CD8-positive, alpha-beta memory T cell (primary cell): ENCODE measurements around the gene KCNG1. TPM values are rescaled to one million over a fixed set of nuclear protein-coding genes. Genes with fewer than 3 reads are reported as not detected.

Experiments
- CTCF ChIA-PET: fragments of 350-600 bp; sonication (Branson Sonifier 250); formaldehyde crosslinking; loops from one replicate; lab custom pipeline; 2021; ENCODE audit warnings: antibody characterized with exemption; lab: Charles Lee
- POLR2A ChIA-PET: fragments of 350-600 bp; sonication (Branson Sonifier 250); formaldehyde crosslinking; loops from one replicate; lab custom pipeline; 2021; ENCODE audit warnings: antibody characterized with exemption; lab: Charles Lee
- DNase-seq, 5 donors: peaks; one replicate each; pipeline versions ENCODE4 v3.0.0 to v3.0.0-alpha.2; 2020 to 2022; ENCODE audit warnings: mixed read lengths in 1 of 5
- H3K27ac ChIP-seq: one replicate; pipeline ENCODE4 v1.7.0; 2013; ENCODE audit warnings: low read depth, mild to moderate bottlenecking, low read length, moderate library complexity
- H3K27me3 ChIP-seq: 2 replicates; pipeline ENCODE4 v1.7.0; 2013; ENCODE audit warnings: low read length, mild to moderate bottlenecking; ENCODE audit not compliant: insufficient read depth, poor library complexity, severe bottlenecking
- H3K36me3 ChIP-seq: 2 replicates; pipeline ENCODE4 v1.7.0; 2013; ENCODE audit warnings: mild to moderate bottlenecking, low read length, moderate library complexity; ENCODE audit not compliant: insufficient read depth
- H3K4me1 ChIP-seq: 2 replicates; pipeline ENCODE4 v1.7.0; 2013; ENCODE audit warnings: mild to moderate bottlenecking, low read length, moderate library complexity; ENCODE audit not compliant: insufficient read depth
- H3K4me3 ChIP-seq: 2 replicates; pipeline ENCODE4 v1.7.0; 2013; ENCODE audit warnings: mild to moderate bottlenecking, low read length
- H3K9me3 ChIP-seq: 2 replicates; pipeline ENCODE4 v1.7.0; 2013; ENCODE audit warnings: mild to moderate bottlenecking, low read length
- H3K27ac Mint-ChIP-seq, 8 donors: one replicate each; pipeline ENCODE4 v1.8.0; 2020 to 2021; ENCODE audit warnings: mixed read lengths in 8 of 8, mild to moderate bottlenecking in 6 of 8, inconsistent platforms in 3 of 8, moderate library complexity in 3 of 8
- H3K27me3 Mint-ChIP-seq, 2 donors: one replicate each; pipeline ENCODE4 v1.8.0; 2020 to 2021; ENCODE audit warnings: mixed read lengths in 2 of 2, mild to moderate bottlenecking in 1 of 2, moderate library complexity in 1 of 2
- H3K36me3 Mint-ChIP-seq, 3 donors: one replicate each; pipeline ENCODE4 v1.8.0; 2020 to 2021; ENCODE audit warnings: mixed read lengths in 3 of 3, inconsistent platforms in 1 of 3, mild to moderate bottlenecking in 1 of 3
- H3K4me1 Mint-ChIP-seq, 3 donors: one replicate each; pipeline ENCODE4 v1.8.0; 2020 to 2021; ENCODE audit warnings: mixed read lengths in 3 of 3, inconsistent platforms in 1 of 3, mild to moderate bottlenecking in 1 of 3
- H3K4me3 Mint-ChIP-seq, 7 donors: one replicate each; pipeline ENCODE4 v1.8.0; 2020 to 2021; ENCODE audit warnings: mixed read lengths in 7 of 7, mild to moderate bottlenecking in 6 of 7, moderate library complexity in 4 of 7, inconsistent platforms in 2 of 7
- H3K9me3 Mint-ChIP-seq, 5 donors: one replicate each; pipeline ENCODE4 v1.8.0; 2020 to 2022; ENCODE audit warnings: mixed read lengths in 5 of 5, mild to moderate bottlenecking in 3 of 5, moderate library complexity in 2 of 5, inconsistent platforms in 1 of 5
- polyA plus RNA-seq: library from polyadenylated mRNA; unstranded; fragments of 300-500 nt; fragmentation: Illumina TruSeq; gene quantifications from one replicate; pipeline ENCODE4 v1.2.3, GENCODE V29; 2021
- total RNA-seq, 2 experiments: library from RNA; stranded (reverse); gene quantifications; one replicate each; pipeline ENCODE4 v1.2.3, GENCODE V29; 2021

Gene KCNG1
- total and polyA plus RNA-seq, 3 experiments from 2014 or later = 3.4 to 4.5 TPM; not detected in 1

DNA sequence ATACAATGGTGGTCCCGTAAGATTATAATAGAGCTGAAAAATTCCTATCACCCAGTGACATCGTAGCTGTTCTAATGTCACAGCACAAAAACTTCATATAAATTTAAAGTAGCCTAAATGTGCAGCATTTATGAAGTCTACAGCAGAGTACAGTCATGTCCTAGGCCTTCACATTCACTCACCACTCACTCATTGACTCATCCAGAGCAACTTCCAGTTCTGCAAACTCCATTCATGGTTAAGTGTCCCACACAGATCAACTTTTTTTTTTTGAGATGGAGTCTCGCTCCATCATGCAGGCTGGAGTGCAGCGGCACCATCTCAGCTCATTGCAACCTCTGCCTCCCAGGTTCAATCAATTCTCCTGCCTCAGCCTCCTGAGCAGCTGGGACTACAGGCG, 20.9 kb upstream of the KCNG1 start:
- Mint-ChIP-seq H3K36me3 (no peaks in the 10 kb centered on the region), H3K9me3 (peaks cover 0 to 2% (median 0%) of the 10 kb centered on the region in 5 donors), H3K27me3 (peaks cover 9 to 23% of the 10 kb centered on the region in 2 donors), H3K4me1 (no peaks in the 10 kb centered on the region), H3K4me3 (no peak overlapping the region), H3K27ac (no peak overlapping the region)
- no peaks in the 10 kb centered on the region for H3K27me3 ChIP-seq
- no peak overlapping the region for H3K4me3 ChIP-seq
- ChIA-PET CTCF (no interaction called here), POLR2A (no interaction called here)
- H3K9me3 ChIP-seq = no peaks in the 10 kb centered on the region
- no peak overlapping the region for H3K27ac ChIP-seq
- no peaks in the 10 kb centered on the region for H3K36me3 ChIP-seq
- DNase-seq = no peak
- H3K4me1 ChIP-seq = no peaks in the 10 kb centered on the region

DNA sequence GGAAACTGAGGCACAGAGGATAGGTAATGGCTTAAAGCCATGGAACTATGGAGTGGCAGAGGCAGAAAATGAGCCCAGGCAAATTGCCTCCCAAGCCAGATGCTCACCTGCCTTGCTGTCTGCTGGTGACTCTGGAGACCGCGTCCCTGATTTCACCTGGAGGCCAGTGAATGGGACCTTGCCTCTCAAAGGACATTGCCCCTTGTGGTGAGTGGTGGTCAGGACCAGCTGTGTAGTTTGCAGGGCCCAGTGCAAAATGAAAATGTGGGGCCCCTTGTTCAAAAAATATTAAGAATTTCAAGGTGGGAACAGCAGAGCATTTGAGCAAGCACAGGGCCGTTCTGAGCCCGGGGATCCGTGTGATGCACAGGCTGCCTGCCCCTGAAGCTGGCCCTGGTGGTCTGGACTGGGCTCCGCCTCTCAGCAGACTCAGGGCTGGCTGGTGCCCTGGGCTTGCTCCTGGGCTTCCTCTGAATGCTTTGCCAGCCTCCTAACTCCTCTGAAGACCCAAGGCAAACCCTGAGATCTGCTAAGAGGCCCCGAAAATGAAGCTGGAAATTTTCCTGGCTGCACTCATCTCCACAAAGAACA, 19.8 kb upstream of the KCNG1 start:
- Mint-ChIP-seq H3K4me3 (no peak overlapping the region), H3K27me3 (peaks cover 9 to 25% of the 10 kb centered on the region in 2 donors), H3K4me1 (no peaks in the 10 kb centered on the region), H3K36me3 (no peaks in the 10 kb centered on the region), H3K9me3 (peaks cover 0 to 2% (median 0%) of the 10 kb centered on the region in 5 donors), H3K27ac (no peak overlapping the region)
- H3K4me1 ChIP-seq = no peaks in the 10 kb centered on the region
- no peaks in the 10 kb centered on the region for H3K9me3 ChIP-seq
- no peaks in the 10 kb centered on the region for H3K36me3 ChIP-seq
- H3K27me3 ChIP-seq = no peaks in the 10 kb centered on the region
- DNase-seq = no peak
- ChIA-PET POLR2A (no interaction called here), CTCF (no interaction called here)
- H3K4me3 ChIP-seq = no peak overlapping the region
- H3K27ac ChIP-seq = no peak overlapping the region

DNA sequence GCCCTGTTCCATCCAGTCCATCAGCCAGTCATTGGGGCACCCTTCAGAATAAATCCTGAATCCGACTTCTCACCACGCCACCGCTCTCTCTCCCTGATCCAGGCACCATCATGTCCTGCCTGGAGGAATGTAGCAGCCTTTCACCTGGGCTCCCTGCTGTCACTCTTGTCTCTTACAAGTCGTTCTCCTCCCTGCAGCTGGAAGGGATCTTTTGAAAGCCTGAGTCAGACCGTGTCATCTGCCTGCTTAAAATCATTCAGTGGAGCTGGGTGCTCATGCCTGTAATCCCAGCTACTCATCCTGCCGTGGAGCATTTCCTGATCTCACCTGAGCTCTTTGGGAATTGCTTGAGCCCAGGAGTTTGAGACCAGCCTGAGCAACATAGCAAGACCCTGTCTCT, 19.2 kb upstream of the KCNG1 start:
- Histone ChIP-seq H3K27ac (no peak overlapping the region), H3K4me1 (no peaks in the 10 kb centered on the region), H3K27me3 (no peaks in the 10 kb centered on the region), H3K9me3 (no peaks in the 10 kb centered on the region), H3K4me3 (no peak overlapping the region), H3K36me3 (no peaks in the 10 kb centered on the region)
- Mint-ChIP-seq H3K4me3 (no peak overlapping the region), H3K9me3 (peaks cover 0 to 2% (median 0%) of the 10 kb centered on the region in 5 donors), H3K4me1 (no peaks in the 10 kb centered on the region), H3K36me3 (no peaks in the 10 kb centered on the region), H3K27ac (no peak overlapping the region), H3K27me3 (peaks cover 13 to 25% of the 10 kb centered on the region in 2 donors)
- POLR2A ChIA-PET = no interaction called here
- DNase-seq = no peak
- CTCF ChIA-PET = no interaction called here

DNA sequence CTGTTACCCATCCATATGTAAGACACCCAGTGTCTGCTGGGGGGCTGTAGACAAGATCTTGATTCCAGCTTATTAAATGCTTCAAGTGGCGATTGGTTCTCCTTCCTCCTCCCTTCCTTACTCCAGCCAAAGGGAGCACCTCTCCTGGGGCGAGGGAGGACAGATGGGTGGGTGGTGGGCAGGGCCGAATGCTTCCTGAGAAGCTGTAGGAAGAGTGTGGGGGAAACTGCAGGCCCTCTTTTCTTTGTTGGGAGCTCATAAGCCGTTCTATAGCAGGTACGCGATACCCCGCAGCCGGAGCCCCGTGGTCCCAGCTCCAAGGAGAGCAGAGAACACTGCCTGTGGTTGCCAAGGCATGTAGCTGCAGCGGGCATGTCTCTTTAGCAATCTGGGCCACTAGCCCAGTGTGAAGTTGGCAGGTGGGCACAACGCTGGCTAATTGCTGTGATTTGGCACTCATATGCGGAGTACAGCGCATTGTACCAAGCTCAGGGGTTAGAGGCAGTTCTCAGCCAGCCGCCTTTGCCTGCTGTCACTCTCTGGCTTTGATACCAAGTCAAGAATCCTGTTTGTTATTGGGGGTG, 14.7 kb upstream of the KCNG1 start:
- Mint-ChIP-seq H3K27ac (no peak overlapping the region), H3K4me3 (no peak overlapping the region), H3K4me1 (no peaks in the 10 kb centered on the region), H3K9me3 (no peaks in the 10 kb centered on the region), H3K36me3 (no peaks in the 10 kb centered on the region), H3K27me3 (peaks cover 11 to 39% of the 10 kb centered on the region in 2 donors)
- Histone ChIP-seq H3K4me3 (no peak overlapping the region), H3K4me1 (no peaks in the 10 kb centered on the region), H3K27ac (no peak overlapping the region), H3K36me3 (no peaks in the 10 kb centered on the region), H3K9me3 (no peaks in the 10 kb centered on the region), H3K27me3 (no peaks in the 10 kb centered on the region)
- no peak for DNase-seq
- ChIA-PET CTCF (no interaction called here), POLR2A (no interaction called here)

DNA sequence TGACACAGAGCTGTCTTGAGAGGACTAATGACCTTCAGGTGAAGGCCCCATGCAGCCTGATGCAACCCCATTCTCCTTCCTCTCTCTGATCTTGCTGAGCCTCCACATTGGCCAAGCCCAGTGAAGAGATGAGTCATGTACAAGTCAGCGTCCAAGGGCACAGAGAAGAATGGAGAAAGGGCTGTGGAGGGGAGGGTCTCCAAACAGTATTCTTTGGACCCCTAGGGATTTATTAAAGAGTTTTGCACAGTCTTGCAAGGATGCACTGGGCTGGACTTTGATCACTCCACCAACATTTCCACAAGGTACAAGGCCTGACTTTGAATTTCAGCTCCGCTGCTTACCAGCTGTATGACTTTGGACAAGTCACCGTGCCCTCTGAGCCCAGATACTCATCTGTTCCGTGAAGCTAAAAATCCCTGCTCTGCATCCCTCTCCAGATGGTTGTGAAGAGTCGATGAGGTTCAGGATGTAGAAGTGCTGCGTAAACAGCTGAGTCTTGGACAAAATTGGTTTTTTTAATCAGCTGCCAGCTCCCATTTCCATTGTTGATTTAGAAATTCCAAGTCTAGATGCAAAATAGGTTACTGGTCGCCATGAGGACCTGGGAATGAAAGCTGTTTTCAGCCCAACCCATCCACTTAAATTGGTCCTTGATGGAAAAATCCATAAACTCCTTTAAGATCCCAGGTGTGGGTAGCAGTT, 14.1 kb upstream of the KCNG1 start:
- H3K4me3 ChIP-seq = no peak overlapping the region
- H3K36me3 Mint-ChIP-seq = no peaks in the 10 kb centered on the region
- no peak overlapping the region for H3K4me3 Mint-ChIP-seq
- no peaks in the 10 kb centered on the region for H3K9me3 ChIP-seq
- POLR2A ChIA-PET = no interaction called here
- no peaks in the 10 kb centered on the region for H3K36me3 ChIP-seq
- H3K9me3 Mint-ChIP-seq = no peaks in the 10 kb centered on the region
- peaks cover 3% of the 10 kb centered on the region for H3K27me3 ChIP-seq
- DNase-seq = no peak
- peaks cover 14 to 45% of the 10 kb centered on the region in 2 donors for H3K27me3 Mint-ChIP-seq
- no peak overlapping the region for H3K27ac Mint-ChIP-seq
- CTCF ChIA-PET = no interaction called here
- no peaks in the 10 kb centered on the region for H3K4me1 ChIP-seq
- H3K4me1 Mint-ChIP-seq = no peaks in the 10 kb centered on the region
- H3K27ac ChIP-seq = no peak overlapping the region

DNA sequence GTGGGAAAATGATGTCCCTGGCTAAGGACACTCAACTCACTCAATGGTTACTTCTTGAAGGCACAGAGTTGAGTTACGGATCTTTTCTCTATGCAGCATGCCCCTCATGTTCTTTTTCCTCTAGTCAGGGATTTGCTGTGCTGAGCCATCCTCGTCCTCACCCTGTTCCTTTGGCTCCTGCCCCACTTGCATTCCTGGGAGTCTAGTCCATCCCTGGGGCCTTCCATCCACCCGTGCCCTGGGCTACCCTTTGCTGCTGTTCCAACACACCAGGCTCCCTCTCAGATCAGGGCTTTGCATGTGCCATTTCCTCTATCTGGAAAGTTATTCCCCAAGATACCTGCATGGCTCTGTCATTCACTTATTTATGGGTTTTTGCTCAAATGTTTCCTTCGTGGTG, 13.3 kb upstream of the KCNG1 start:
- Histone ChIP-seq H3K27ac (no peak overlapping the region), H3K4me3 (no peak overlapping the region), H3K27me3 (peaks cover 6% of the 10 kb centered on the region), H3K4me1 (no peaks in the 10 kb centered on the region), H3K9me3 (no peaks in the 10 kb centered on the region), H3K36me3 (no peaks in the 10 kb centered on the region)
- Mint-ChIP-seq H3K9me3 (no peaks in the 10 kb centered on the region), H3K27me3 (peaks cover 20 to 52% of the 10 kb centered on the region in 2 donors), H3K36me3 (no peaks in the 10 kb centered on the region), H3K4me3 (no peak overlapping the region), H3K27ac (no peak overlapping the region), H3K4me1 (no peaks in the 10 kb centered on the region)
- CTCF ChIA-PET = no interaction called here
- POLR2A ChIA-PET = no interaction called here
- no peak for DNase-seq

DNA sequence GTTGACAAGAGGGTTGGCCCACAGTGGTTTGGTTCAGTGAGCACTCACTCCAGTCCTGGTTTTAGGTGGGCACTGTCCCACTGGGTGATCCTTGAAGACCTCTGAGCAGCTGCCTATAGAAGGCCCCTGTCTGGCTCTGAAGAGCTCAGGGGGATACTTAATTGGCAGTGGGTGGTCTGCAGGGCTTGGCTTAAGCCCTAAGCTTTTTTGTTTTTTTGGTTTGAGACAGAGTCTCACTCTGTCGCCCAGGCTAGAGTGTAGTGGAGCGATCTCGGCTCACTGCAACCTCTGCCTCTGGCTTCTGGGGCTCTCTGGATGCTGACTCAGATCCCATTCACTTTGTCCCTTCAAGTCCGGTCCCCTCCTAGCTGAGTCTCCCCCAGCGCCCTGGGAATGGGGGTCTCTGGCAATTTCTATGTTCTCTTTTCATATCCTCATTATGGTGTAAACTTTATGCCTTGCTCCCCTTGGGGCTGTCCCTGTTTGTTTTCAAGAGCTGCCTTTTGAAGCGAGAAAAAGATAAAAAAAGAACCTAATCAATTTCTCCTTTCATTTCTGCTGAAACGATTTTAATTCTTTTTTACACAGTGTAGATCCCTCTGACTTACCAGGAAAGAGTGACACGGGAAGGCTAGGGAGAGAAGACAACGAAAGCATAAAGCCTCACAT, 12.2 kb upstream of the KCNG1 start:
- Histone ChIP-seq H3K4me3 (no peak overlapping the region), H3K36me3 (no peaks in the 10 kb centered on the region), H3K27ac (no peak overlapping the region), H3K27me3 (peaks cover 6% of the 10 kb centered on the region), H3K4me1 (no peaks in the 10 kb centered on the region), H3K9me3 (no peaks in the 10 kb centered on the region)
- ChIA-PET CTCF (no interaction called here), POLR2A (no interaction called here)
- no peaks in the 10 kb centered on the region for H3K36me3 Mint-ChIP-seq
- H3K9me3 Mint-ChIP-seq = no peaks in the 10 kb centered on the region
- no peak overlapping the region for H3K27ac Mint-ChIP-seq
- H3K4me3 Mint-ChIP-seq = no peak overlapping the region
- no peaks in the 10 kb centered on the region for H3K4me1 Mint-ChIP-seq
- DNase-seq = no peak
- peaks cover 25 to 64% of the 10 kb centered on the region in 2 donors for H3K27me3 Mint-ChIP-seq

DNA sequence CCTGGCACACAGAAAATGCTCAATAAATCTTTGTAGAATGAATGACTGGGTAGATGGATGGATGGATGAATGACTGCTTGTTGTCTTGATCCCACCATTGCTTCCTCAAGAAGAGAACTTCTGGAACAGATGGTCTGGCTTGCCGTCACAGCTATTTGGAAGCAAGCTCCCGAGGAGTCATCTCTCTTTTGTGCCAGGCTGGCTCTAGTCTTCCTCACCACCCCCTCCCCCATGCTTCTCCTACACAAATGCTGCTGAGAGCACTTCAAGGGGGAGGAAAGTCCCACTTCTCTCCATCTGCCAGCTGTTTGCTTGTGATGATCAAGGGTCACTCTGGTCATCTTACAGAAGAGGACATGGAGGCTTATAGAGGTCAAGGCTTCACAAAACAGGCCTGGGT, 11.6 kb upstream of the KCNG1 start:
- Histone ChIP-seq H3K4me3 (no peak overlapping the region), H3K9me3 (no peaks in the 10 kb centered on the region), H3K27me3 (peaks cover 6% of the 10 kb centered on the region), H3K36me3 (no peaks in the 10 kb centered on the region), H3K27ac (no peak overlapping the region), H3K4me1 (no peaks in the 10 kb centered on the region)
- H3K27ac Mint-ChIP-seq = no peak overlapping the region
- CTCF ChIA-PET = no interaction called here
- DNase-seq = no peak
- no peaks in the 10 kb centered on the region for H3K9me3 Mint-ChIP-seq
- H3K27me3 Mint-ChIP-seq = peaks cover 25 to 67% of the 10 kb centered on the region in 2 donors
- POLR2A ChIA-PET = no interaction called here
- H3K4me3 Mint-ChIP-seq = no peak overlapping the region
- H3K36me3 Mint-ChIP-seq = no peaks in the 10 kb centered on the region
- H3K4me1 Mint-ChIP-seq = no peaks in the 10 kb centered on the region
